Esophagus squamous epithelium (tissue), 5 donors: Measurements from ENCODE around the gene LRBA. TPM values are rescaled to one million over a fixed set of nuclear protein-coding genes. Genes with fewer than 3 reads are reported as not detected.

Experiments
- DNase-seq: peaks from one replicate; lab custom pipeline; 2025; lab: John Stamatoyannopoulos, UW
- H3K27ac ChIP-seq, 4 donors: fragments of 200-600 bp; sonication (generic); one replicate each; pipeline ENCODE4 v1.5.1; 2016 to 2019; ENCODE audit warnings: mild to moderate bottlenecking in 1 of 4
- H3K27me3 ChIP-seq, 4 donors: fragments of 200-600 bp; sonication (generic); 1 replicate in 3 of 4; 2 replicates in 1 of 4; pipeline versions ENCODE4 v1.5.1 to v1.6.0; 2017 to 2021; ENCODE audit warnings: antibody characterized with exemption in 1 of 4
- H3K36me3 ChIP-seq, 3 donors: fragments of 200-600 bp; sonication (generic); one replicate each; pipeline ENCODE4 v1.5.1; 2016 to 2019
- H3K4me1 ChIP-seq, 3 donors: fragments of 200-600 bp; sonication (generic); one replicate each; pipeline ENCODE4 v1.5.1; 2017 to 2019
- H3K4me3 ChIP-seq, 4 donors: fragments of 200-600 bp; sonication (generic); 1 replicate in 3 of 4; 2 replicates in 1 of 4; pipeline ENCODE4 v1.5.1; 2016 to 2019; ENCODE audit warnings: mild to moderate bottlenecking in 2 of 4, moderate library complexity in 1 of 4
- H3K9me3 ChIP-seq, 3 donors: fragments of 200-600 bp; sonication (generic); one replicate each; pipeline ENCODE4 v1.5.1; 2016 to 2019
- POLR2A ChIP-seq, 4 donors: fragments of 450-650 bp; IDR thresholded peaks; one replicate each; pipeline ENCODE4 v1.6.1; 2017; ENCODE audit warnings: antibody characterized with exemption in 4 of 4, mild to moderate bottlenecking in 4 of 4, moderate library complexity in 3 of 4
- WGBS, 2 donors: methylation state at CpG; one replicate each; pipeline ENCODE4 v1.1.5; 2018; 5-methylcytosine and 5-hydroxymethylcytosine counted together
- intact Hi-C: fragments of 100-400 bp; cut with DNase I; formaldehyde crosslinking; loops from one replicate; pipeline ENCODE4 v1.15.0; 2022
- total RNA-seq, 4 donors: library from RNA; depleted of rRNA; stranded (reverse); fragments of >200 nt; gene quantifications; one replicate each; pipeline ENCODE4 v1.1.0, GENCODE V29; 2016
- TF ChIP-seq, protein P1 (sequence below), 6 experiments: fragments of 450-650 bp in 4 of 6; fragments of 200-600 bp in 2 of 6; sonication (generic) in 2 of 6; IDR thresholded peaks; one replicate each; pipeline ENCODE4 v1.5.1; 2016 to 2019; ENCODE audit warnings: antibody characterized with exemption in 6 of 6, mild to moderate bottlenecking in 4 of 6, moderate library complexity in 4 of 6
- donor health status: DM: yes; HTN: yes; CAD: no.

The LRBA gene
- total RNA-seq, 4 donors from 2014 or later = 54.7 to 91.8 (median 66.2) TPM

DNA sequence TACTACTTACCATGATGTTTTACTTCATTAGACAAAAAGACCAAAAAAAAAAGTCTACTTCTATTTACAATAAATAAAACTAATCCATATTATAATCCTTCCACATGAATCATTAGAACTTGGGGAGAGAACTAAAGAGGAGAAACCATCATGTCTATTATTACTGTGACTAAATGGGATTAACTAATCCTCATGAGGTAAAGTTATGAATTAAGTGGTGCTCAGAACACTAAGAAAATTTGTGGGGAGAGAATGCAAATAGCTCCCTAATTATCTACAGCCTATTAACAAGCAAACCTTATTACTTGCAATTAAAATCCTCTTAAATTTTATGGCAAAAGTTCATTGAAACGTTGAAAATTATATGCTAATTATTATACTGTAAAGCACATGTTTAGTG, 364.3 kb downstream of the LRBA start:
- Histone ChIP-seq H3K27ac (no peak overlapping the region), H3K9me3 (no peaks in the 10 kb centered on the region), H3K4me1 (no peaks in the 10 kb centered on the region), H3K27me3 (no peaks in the 10 kb centered on the region), H3K4me3 (no peak overlapping the region), H3K36me3 (no peaks in the 10 kb centered on the region)
- 63 to 75% methylated on average over 1 of the region's 1 CpG for WGBS, 2 donors
- intact Hi-C loops = no loop called here
- DNase-seq = no peak
- TF ChIP-seq, protein P1, sequence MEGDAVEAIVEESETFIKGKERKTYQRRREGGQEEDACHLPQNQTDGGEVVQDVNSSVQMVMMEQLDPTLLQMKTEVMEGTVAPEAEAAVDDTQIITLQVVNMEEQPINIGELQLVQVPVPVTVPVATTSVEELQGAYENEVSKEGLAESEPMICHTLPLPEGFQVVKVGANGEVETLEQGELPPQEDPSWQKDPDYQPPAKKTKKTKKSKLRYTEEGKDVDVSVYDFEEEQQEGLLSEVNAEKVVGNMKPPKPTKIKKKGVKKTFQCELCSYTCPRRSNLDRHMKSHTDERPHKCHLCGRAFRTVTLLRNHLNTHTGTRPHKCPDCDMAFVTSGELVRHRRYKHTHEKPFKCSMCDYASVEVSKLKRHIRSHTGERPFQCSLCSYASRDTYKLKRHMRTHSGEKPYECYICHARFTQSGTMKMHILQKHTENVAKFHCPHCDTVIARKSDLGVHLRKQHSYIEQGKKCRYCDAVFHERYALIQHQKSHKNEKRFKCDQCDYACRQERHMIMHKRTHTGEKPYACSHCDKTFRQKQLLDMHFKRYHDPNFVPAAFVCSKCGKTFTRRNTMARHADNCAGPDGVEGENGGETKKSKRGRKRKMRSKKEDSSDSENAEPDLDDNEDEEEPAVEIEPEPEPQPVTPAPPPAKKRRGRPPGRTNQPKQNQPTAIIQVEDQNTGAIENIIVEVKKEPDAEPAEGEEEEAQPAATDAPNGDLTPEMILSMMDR (IDR thresholded peaks at IDR 0.05) = no peak
- no peak for TF ChIP-seq POLR2A (IDR thresholded peaks at IDR 0.05)

DNA sequence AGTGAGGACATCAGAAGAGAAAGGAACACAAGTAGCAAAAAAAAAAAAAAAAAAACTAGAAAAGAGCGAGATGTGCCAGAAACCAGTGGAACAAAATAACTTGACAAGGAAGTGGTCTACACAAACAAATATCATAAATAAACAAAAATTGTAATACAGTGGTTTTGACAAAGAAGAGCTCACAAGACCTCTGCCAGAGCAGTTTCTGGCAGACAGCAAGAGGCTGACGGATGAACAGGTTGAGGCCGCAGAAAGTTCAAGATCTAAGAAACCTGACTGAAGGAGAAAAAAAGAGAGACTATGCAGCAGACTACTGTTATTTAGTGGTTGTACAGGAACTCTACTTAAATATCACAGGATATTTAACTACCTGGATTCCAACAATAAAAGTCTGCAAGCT, 367.0 kb downstream of the LRBA start:
- no peak for DNase-seq
- no peaks in the 10 kb centered on the region for H3K9me3 ChIP-seq
- no peaks in the 10 kb centered on the region for H3K4me1 ChIP-seq
- H3K36me3 ChIP-seq = no peaks in the 10 kb centered on the region
- 91 to 96% methylated on average over 3 of the region's 3 CpGs for WGBS, 2 donors
- H3K27me3 ChIP-seq = no peaks in the 10 kb centered on the region
- no peak overlapping the region for H3K27ac ChIP-seq
- intact Hi-C loops = no loop called here
- no peak overlapping the region for H3K4me3 ChIP-seq
- TF ChIP-seq POLR2A (IDR thresholded peaks at IDR 0.05) = no peak
- TF ChIP-seq, protein P1 (IDR thresholded peaks at IDR 0.05) = no peak

DNA sequence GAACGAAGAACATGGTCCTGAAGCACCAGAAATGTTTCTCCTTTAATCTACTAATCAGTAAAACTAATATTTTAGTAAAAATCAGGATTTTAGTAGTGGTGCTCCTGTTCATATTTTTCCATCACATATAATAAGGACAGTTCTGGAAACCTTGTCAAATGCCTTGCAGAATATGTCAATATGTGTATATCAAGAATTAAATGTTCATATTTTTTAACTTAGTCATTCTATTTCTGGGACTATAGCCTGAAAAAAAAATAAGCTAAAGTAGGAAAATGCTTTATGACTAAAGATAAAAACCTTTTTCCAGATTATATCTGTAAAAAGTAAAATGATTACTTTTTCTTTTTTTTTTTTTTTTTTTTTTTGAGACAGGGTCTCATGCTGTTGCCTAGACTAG, 368.1 kb downstream of the LRBA start:
- intact Hi-C loops = no loop called here
- WGBS, 2 donors = 87 to 88% methylated on average over 1 of the region's 1 CpG

DNA sequence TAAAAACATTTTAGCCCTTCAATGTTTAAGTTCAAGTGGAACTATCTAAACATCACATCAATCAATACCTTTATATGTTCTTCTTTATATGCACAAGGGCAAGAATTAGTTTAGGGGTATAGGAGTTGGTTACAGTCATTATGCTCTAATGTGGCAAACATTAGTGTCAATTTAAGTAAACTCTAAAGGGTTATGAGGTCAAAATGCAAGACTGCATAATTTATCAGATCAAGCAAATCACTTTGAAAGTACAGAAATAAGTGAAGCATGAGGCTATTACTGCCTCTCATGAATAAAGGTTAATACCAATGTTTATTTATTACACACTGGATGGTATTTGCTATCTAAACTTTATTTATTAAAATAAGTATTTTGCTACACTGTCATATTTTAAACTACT, 373.5 kb downstream of the LRBA start:
- Histone ChIP-seq H3K27ac (no peak overlapping the region), H3K9me3 (no peaks in the 10 kb centered on the region), H3K4me3 (no peak overlapping the region), H3K4me1 (no peaks in the 10 kb centered on the region), H3K36me3 (peaks cover 0 to 10% (median 0%) of the 10 kb centered on the region in 3 donors), H3K27me3 (no peaks in the 10 kb centered on the region)
- intact Hi-C loops = no loop called here
- TF ChIP-seq, protein P1 (IDR thresholded peaks at IDR 0.05) = no peak
- no peak for TF ChIP-seq POLR2A (IDR thresholded peaks at IDR 0.05)
- no peak for DNase-seq

More for the DNA sequence above, 368.1 kb downstream of the LRBA start:
- Histone ChIP-seq H3K36me3 (no peaks in the 10 kb centered on the region), H3K27me3 (no peaks in the 10 kb centered on the region), H3K9me3 (no peaks in the 10 kb centered on the region), H3K4me1 (no peaks in the 10 kb centered on the region), H3K27ac (no peak overlapping the region), H3K4me3 (no peak overlapping the region)
- no peak for TF ChIP-seq POLR2A (IDR thresholded peaks at IDR 0.05)
- TF ChIP-seq, protein P1 (IDR thresholded peaks at IDR 0.05) = no peak
- DNase-seq = no peak

DNA sequence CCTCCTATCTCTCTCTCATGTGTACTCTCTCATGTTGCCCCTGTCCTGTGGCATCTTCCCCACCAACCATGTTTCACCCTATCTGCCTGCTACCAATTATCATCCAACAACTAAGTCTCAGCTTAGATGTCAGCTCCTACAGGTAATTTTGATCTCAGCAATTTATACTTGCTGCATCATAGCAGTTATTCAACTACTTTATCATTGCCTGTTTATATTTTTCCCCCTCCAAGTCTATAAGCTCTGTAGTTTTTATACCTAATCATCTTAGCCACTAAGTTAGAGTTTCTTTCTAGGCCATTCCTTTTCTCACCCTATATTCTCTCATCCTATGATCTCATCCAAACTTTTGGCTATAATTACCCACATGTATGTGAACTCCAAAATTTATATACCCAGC, 382.4 kb downstream of the LRBA start:
- H3K27ac ChIP-seq = no peak overlapping the region
- TF ChIP-seq POLR2A (IDR thresholded peaks at IDR 0.05) = no peak
- H3K4me1 ChIP-seq = no peaks in the 10 kb centered on the region
- H3K4me3 ChIP-seq = no peak overlapping the region
- no peaks in the 10 kb centered on the region for H3K9me3 ChIP-seq
- intact Hi-C loops = no loop called here
- H3K36me3 ChIP-seq = peaks cover 0 to 4% (median 0%) of the 10 kb centered on the region in 3 donors
- no peaks in the 10 kb centered on the region for H3K27me3 ChIP-seq
- no peak for DNase-seq

DNA sequence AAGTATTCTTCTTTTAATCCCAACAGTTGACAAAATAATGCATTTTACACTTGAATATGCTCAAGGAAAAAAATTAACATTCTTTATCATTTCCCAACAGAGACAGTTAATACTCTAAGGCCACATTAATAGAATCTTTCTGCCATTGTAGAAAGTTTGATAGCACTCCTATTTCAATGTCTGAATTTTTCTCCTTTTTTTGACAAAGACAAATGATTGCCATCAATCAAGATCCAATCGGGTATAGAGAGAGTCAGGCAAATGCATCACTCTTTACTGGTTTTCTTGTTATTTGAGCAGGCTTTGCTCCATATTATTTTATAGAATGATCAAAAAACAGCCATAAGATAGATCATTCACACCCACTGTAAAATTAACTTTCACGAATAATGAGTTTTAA, 387.0 kb downstream of the LRBA start:
- DNase-seq = no peak
- no peaks in the 10 kb centered on the region for H3K36me3 ChIP-seq
- H3K27me3 ChIP-seq = no peaks in the 10 kb centered on the region
- H3K9me3 ChIP-seq = no peaks in the 10 kb centered on the region
- no peak overlapping the region for H3K27ac ChIP-seq
- 88 to 91% methylated on average over 2 of the region's 2 CpGs for WGBS, 2 donors
- no peak overlapping the region for H3K4me3 ChIP-seq
- TF ChIP-seq POLR2A (IDR thresholded peaks at IDR 0.05) = no peak
- TF ChIP-seq, protein P1 (IDR thresholded peaks at IDR 0.05) = no peak
- no peaks in the 10 kb centered on the region for H3K4me1 ChIP-seq
- intact Hi-C loops = no loop called here
